RWPE1 (cell line): ENCODE data around the gene CYP4F11.

Source experiments
- CTCF ChIA-PET: fragments of 350-600 bp; sonication (Branson Sonifier 250); formaldehyde crosslinking; extraction: SDS; loops from one replicate; lab custom pipeline; 2021; lab: Yijun Ruan, JAX
- POLR2A ChIA-PET: fragments of 400-600 bp; formaldehyde crosslinking; extraction: SDS; loops from one replicate; lab custom pipeline; 2020; ENCODE audit warnings: antibody characterized with exemption; ENCODE audit not compliant: low non-redundant PET; lab: Yijun Ruan, JAX
- DNase-seq: peaks from one replicate; pipeline ENCODE4 v3.0.0; 2012; ENCODE audit warnings: low spot score
- H3K27ac ChIP-seq: fragments of 450-650 bp; 2 replicates; pipeline ENCODE4 v1.5.1; 2017
- TF ChIP-seq, protein P1 (sequence below): fragments of 450-650 bp; conservative IDR thresholded peaks from 2 replicates; pipeline ENCODE4 v1.5.1; 2017; ENCODE audit warnings: low read depth, mild to moderate bottlenecking

Gene CYP4F11

DNA sequence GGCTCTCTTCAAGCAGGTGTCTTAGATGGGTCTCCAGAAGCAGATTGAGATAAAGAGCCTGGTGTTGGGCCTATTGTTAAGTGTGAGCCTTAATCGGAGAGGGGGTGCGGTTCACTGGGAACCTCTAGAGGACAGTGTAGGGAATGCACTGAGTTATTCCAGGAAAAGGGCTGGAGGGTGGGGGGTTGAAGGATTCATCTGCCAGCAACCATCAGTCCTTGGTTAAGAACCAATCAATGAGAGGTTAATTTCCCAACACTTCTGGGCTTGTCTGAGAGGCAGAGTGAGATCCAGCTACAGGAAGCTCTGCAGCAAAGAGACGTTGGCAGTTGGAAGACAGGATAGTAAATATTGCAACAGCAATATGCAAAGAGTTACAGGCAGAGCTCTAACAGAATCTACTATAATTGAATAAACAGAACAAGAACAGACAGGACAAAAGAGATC lies 65.2 kb downstream of the CYP4F11 start:
- ChIA-PET POLR2A (interaction anchor here (1.2 kb wide), 1 partner anchor 33 kb away, joined by 3 read pairs; no protein-coding TSS in a partner anchor), CTCF (interaction anchor here (0.6 to 1.3 kb wide), 6 partner anchors 34 to 239 kb away, joined by 3 to 9 read pairs (median 3); no protein-coding TSS in a partner anchor)
- H3K27ac ChIP-seq, result no peak overlapping the region
- TF ChIP-seq, protein P1, sequence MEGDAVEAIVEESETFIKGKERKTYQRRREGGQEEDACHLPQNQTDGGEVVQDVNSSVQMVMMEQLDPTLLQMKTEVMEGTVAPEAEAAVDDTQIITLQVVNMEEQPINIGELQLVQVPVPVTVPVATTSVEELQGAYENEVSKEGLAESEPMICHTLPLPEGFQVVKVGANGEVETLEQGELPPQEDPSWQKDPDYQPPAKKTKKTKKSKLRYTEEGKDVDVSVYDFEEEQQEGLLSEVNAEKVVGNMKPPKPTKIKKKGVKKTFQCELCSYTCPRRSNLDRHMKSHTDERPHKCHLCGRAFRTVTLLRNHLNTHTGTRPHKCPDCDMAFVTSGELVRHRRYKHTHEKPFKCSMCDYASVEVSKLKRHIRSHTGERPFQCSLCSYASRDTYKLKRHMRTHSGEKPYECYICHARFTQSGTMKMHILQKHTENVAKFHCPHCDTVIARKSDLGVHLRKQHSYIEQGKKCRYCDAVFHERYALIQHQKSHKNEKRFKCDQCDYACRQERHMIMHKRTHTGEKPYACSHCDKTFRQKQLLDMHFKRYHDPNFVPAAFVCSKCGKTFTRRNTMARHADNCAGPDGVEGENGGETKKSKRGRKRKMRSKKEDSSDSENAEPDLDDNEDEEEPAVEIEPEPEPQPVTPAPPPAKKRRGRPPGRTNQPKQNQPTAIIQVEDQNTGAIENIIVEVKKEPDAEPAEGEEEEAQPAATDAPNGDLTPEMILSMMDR, result peak; percentile 78
- DNase-seq, result peak; percentile 96

DNA sequence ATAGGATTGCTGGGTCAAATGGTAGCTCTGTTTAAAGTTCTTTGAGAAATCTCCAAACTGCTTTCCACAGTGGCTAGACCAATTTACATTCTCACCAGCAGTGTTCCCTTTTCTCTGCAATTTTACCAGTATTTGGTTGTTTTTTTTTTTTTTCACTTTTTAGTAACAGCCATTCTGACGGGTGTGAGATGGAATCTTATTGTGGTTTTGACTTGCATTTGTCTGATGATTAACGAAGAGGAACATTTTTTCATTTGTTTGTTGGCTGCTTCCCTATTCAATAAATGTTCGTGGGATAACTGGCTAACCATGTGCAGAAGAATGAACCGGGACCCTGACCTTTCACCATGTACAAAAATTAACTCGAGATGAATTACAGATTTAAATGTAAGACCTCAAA lies 67.7 kb downstream of the CYP4F11 start:
- H3K27ac ChIP-seq, result no peak overlapping the region
- TF ChIP-seq, protein P1, result no peak
- ChIA-PET POLR2A (no interaction called here), CTCF (no interaction called here)
- no peak for DNase-seq

DNA sequence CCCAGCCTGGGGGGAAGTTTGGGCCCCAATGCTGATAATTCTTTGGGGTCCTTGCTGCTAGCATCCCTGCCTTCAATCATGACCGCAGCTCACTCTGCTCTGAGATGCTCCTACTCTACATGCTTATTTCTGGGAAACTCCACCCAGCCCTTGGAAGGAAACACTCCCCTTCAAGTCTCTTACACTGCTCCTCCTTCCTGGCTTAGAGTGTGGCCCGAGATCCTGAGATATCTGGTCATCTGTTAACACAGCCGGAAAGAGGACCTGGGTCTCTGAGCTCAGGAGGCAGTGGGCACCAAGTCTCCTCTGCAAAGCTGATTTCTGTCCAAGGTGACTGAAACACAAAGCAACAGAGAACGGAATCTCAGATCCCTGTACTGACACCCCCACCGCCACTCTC lies 69.5 kb downstream of the CYP4F11 start:
- H3K27ac ChIP-seq, result no peak overlapping the region
- no peak for DNase-seq
- ChIA-PET CTCF (no interaction called here), POLR2A (interaction anchor here (0.6 kb wide), 1 partner anchor 146 kb away, joined by 15 read pairs; no protein-coding TSS in a partner anchor)
- TF ChIP-seq, protein P1, result no peak

DNA sequence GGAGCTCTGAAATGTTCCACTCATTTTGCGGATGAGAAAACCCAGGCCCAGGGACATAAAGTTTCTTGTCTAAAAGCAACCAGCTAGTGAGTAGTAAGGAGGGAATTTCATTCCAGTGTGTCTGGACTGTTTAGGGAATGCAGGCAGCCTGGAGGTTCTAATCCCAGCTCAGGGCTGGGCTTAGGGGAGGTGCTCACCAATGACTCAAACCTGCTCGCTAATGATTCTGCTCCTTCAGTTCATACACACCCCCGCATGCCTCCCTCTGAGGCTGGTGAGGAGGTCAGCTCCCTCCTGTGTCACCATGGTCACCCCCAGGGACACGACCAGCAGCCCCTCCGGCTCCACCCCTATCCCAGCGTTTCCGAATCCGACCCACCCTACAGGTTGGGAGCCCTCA lies 71.1 kb downstream of the CYP4F11 start:
- DNase-seq, result peak; percentile 55
- TF ChIP-seq, protein P1, result no peak
- no peak overlapping the region for H3K27ac ChIP-seq
- ChIA-PET POLR2A (no interaction called here), CTCF (interaction anchor here (0.6 kb wide), 2 partner anchors 77 to 1217 kb away, joined by 3 to 5 read pairs; no protein-coding TSS in a partner anchor)

DNA sequence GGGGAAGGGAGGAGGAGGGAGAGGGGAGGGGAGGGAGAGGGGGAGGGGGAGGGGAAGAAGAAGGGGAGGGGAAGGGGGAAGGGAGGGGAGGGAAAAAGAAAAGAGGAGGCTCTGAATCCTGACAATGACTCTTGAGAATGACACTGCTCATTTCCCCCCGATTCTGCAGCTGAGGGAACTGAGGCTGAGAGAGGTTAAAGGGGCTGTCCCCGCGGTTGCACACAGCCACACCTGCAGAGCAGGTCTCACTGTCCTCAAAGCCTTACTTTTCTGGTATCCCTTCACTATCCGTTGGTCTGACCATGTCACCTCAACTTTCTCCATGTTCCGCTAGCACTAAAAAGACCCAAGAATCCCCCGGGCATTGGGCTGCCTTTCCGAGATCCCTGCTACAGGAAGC lies 71.9 kb downstream of the CYP4F11 start:
- no peak overlapping the region for H3K27ac ChIP-seq
- CTCF ChIA-PET, result no interaction called here
- DNase-seq, result no peak
- TF ChIP-seq, protein P1, result no peak
- POLR2A ChIA-PET, result no interaction called here
